Esophagus muscularis mucosa (tissue), 4 donors: ENCODE results near the gene MAP3K2. TPM values are rescaled to one million over a fixed set of nuclear protein-coding genes. Genes with fewer than 3 reads are reported as not detected.

Experiments used
- DNase-seq: peaks from one replicate; pipeline ENCODE4 v3.0.0-alpha.2; 2017; ENCODE audit errors: extremely low spot score
- H3K27ac ChIP-seq, 4 donors: fragments of 200-600 bp; sonication (generic); replicated peaks in 1 of 4; 1 replicate in 3 of 4; 2 replicates in 1 of 4; pipeline ENCODE4 v1.5.1; 2016 to 2019; ENCODE audit warnings: mild to moderate bottlenecking in 1 of 4
- H3K27me3 ChIP-seq, 4 donors: fragments of 200-600 bp; sonication (generic); one replicate each; pipeline versions ENCODE4 v1.5.1 to v1.6.0; 2016 to 2019
- H3K36me3 ChIP-seq, 4 donors: fragments of 200-600 bp; sonication (generic); one replicate each; pipeline ENCODE4 v1.5.1; 2016 to 2019
- H3K4me1 ChIP-seq, 4 donors: fragments of 200-600 bp; sonication (generic); one replicate each; pipeline ENCODE4 v1.5.1; 2016 to 2019
- H3K4me3 ChIP-seq, 4 donors: fragments of 200-600 bp; sonication (generic); 1 replicate in 2 of 4; 2 replicates in 2 of 4; pipeline ENCODE4 v1.5.1; 2016 to 2019; ENCODE audit warnings: mild to moderate bottlenecking in 4 of 4, moderate library complexity in 1 of 4
- H3K9me3 ChIP-seq, 4 donors: fragments of 200-600 bp; sonication (generic); 1 replicate in 3 of 4; 2 replicates in 1 of 4; pipeline ENCODE4 v1.5.1; 2016 to 2019
- CTCF ChIP-seq, 3 experiments: fragments of 200-600 bp in 2 of 3; fragments of 450-650 bp in 1 of 3; sonication (generic) in 2 of 3; IDR thresholded peaks; one replicate each; pipeline ENCODE4 v1.5.1; 2017 to 2019; ENCODE audit warnings: antibody characterized with exemption in 3 of 3, mild to moderate bottlenecking in 2 of 3, moderate library complexity in 1 of 3
- EP300 ChIP-seq: sonication (generic); formaldehyde crosslinking; IDR thresholded peaks from one replicate; pipeline ENCODE4 v1.6.1; 2017; ENCODE audit warnings: antibody characterized with exemption
- POLR2A ChIP-seq: fragments of 450-650 bp; IDR thresholded peaks from one replicate; pipeline ENCODE4 v1.6.1; 2017; ENCODE audit warnings: antibody characterized with exemption, moderate library complexity, mild to moderate bottlenecking, low read depth
- POLR2AphosphoS5 ChIP-seq, 2 donors: sonication (generic); formaldehyde crosslinking; IDR thresholded peaks; one replicate each; pipeline ENCODE4 v1.6.1; 2017; ENCODE audit warnings: antibody characterized with exemption in 2 of 2
- WGBS: methylation state at CpG from one replicate; pipeline ENCODE4 v1.1.5; 2018; 5-methylcytosine and 5-hydroxymethylcytosine counted together
- intact Hi-C: fragments of 100-400 bp; cut with DNase I; formaldehyde crosslinking; loops from one replicate; pipeline ENCODE4 v1.15.1; 2023
- total RNA-seq, 4 donors: library from RNA; depleted of rRNA; stranded (reverse); fragments of >200 nt; gene quantifications; one replicate each; pipeline versions ENCODE4 v1.1.0 to v1.2.1, GENCODE V29; 2016

MAP3K2 gene
- total RNA-seq, 4 donors from 2014 or later, result 51.4 to 68.6 (median 66.2) TPM

- WGBS, result 95% methylated on average over 5 of the region's 5 CpGs
- no peak for DNase-seq
- peaks cover 0 to 7% (median 0%) of the 10 kb centered on the region in 4 donors for H3K9me3 ChIP-seq
- no peaks in the 10 kb centered on the region for H3K36me3 ChIP-seq
- intact Hi-C loops, result no loop called here
- H3K27ac ChIP-seq, result no peak overlapping the region
- H3K4me3 ChIP-seq, result no peak overlapping the region
- no peaks in the 10 kb centered on the region for H3K27me3 ChIP-seq
- peaks cover 5 to 31% (median 17%) of the 10 kb centered on the region in 4 donors for H3K4me1 ChIP-seq
- TF ChIP-seq CTCF (IDR thresholded peaks at IDR 0.05) (no peak), EP300 (no peak), POLR2A (no peak), POLR2AphosphoS5 (IDR thresholded peaks at IDR 0.05) (no peak)
Measured at GRCh38 chr2:127373362-127374083, 14.3 kb downstream of the MAP3K2 start.

DNA sequence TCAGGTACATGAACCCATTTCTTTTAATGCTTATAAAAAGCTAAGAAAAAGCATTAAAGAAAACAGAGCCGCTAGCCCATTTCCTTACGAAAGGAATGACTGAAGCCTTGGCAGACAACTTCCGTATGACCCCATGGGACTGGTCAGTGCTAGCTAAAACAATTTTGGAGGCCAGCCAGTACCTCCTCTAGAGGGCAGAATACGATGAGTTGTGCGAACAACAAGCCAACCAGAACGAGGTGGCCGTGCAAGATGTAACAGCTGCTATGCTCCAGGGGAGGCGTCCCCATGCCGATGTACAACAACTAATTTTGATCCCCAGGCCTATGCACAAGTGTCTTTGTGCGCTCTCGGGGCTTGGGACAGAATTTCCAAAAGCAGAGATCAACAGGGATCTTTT, 16.7 kb downstream of the MAP3K2 start:
- intact Hi-C loops, result no loop called here

GRCh38 chr2:127370010-127370409, 17.8 kb downstream of the MAP3K2 start:
- 94% methylated on average over 10 of the region's 10 CpGs for WGBS

More for the DNA sequence above, 16.7 kb downstream of the MAP3K2 start:
- DNase-seq, result no peak
- peaks cover 5 to 22% (median 12%) of the 10 kb centered on the region in 4 donors for H3K4me1 ChIP-seq
- no peak overlapping the region for H3K27ac ChIP-seq
- H3K4me3 ChIP-seq, result no peak overlapping the region
- peaks cover 0 to 7% (median 0%) of the 10 kb centered on the region in 4 donors for H3K9me3 ChIP-seq
- no peaks in the 10 kb centered on the region for H3K27me3 ChIP-seq
- no peaks in the 10 kb centered on the region for H3K36me3 ChIP-seq
- 90% methylated on average over 11 of the region's 11 CpGs for WGBS
- TF ChIP-seq POLR2AphosphoS5 (IDR thresholded peaks at IDR 0.05), result no peak

DNA sequence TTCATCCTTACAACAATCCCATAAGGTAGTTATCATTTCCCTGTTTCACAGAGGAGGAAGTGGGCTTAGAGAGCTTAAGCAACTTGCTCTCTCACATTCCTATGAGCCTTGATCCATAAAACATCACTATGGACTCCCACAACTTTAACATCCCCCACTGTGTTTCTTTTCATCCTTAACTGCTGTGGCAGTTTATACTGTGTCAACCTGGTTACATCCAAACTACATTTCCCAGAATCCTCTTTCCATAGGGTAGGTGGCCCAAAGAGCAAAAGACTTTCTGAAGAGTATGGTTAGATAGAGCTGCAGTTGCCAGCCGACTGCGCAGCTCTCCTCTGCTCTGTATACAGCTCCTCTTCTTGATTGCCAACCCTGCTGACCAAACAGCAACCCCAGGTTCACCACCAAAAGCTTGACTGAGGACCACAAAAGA, 22.5 kb downstream of the MAP3K2 start:
- no peak for TF ChIP-seq POLR2A
- no peak for TF ChIP-seq EP300
- no peak for TF ChIP-seq POLR2AphosphoS5 (IDR thresholded peaks at IDR 0.05)
- TF ChIP-seq CTCF (IDR thresholded peaks at IDR 0.05), result no peak
- Histone ChIP-seq H3K4me1 (peaks cover 9 to 30% (median 19%) of the 10 kb centered on the region in 4 donors), H3K27me3 (no peaks in the 10 kb centered on the region), H3K27ac (no peak overlapping the region), H3K4me3 (no peak overlapping the region), H3K9me3 (no peaks in the 10 kb centered on the region), H3K36me3 (no peaks in the 10 kb centered on the region)
- intact Hi-C loops, result no loop called here
- WGBS, result 77% methylated on average over 2 of the region's 2 CpGs
- DNase-seq, result no peak

More at GRCh38 chr2:127370010-127370409, 17.8 kb downstream of the MAP3K2 start:
- Histone ChIP-seq H3K27ac (no peak overlapping the region), H3K4me1 (peaks cover 10 to 27% (median 17%) of the 10 kb centered on the region in 4 donors), H3K36me3 (no peaks in the 10 kb centered on the region), H3K4me3 (no peak overlapping the region), H3K9me3 (peaks cover 0 to 7% (median 0%) of the 10 kb centered on the region in 4 donors), H3K27me3 (no peaks in the 10 kb centered on the region)
- no peak for DNase-seq
- intact Hi-C loops, result no loop called here
- TF ChIP-seq CTCF (IDR thresholded peaks at IDR 0.05), result no peak
- no peak for TF ChIP-seq EP300
- TF ChIP-seq POLR2A, result no peak
- no peak for TF ChIP-seq POLR2AphosphoS5 (IDR thresholded peaks at IDR 0.05)

DNA sequence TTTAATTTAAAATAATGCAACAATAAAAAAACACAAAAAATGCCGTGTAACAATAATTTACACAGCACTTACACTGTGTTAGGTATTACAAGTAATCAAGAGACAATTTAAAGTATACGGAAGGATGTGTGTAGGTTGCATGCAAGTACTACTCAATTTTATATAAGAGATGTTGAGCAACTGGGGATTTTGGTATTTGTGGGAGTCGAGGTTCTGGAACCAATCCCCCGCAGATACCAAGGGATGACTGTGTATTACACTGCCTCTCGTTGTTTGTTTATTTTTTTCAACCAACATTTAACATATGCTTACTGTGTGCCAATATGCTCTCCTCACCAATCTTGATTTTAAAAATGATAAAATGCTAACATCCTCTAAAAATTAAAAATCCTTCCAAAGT, 24.8 kb downstream of the MAP3K2 start:
- Histone ChIP-seq H3K4me1 (peaks cover 17 to 45% (median 36%) of the 10 kb centered on the region in 4 donors), H3K27me3 (no peaks in the 10 kb centered on the region), H3K36me3 (no peaks in the 10 kb centered on the region), H3K4me3 (no peak overlapping the region), H3K9me3 (no peaks in the 10 kb centered on the region), H3K27ac (no peak overlapping the region)
- 76% methylated on average over 5 of the region's 5 CpGs for WGBS
- intact Hi-C loops, result no loop called here
- no peak for DNase-seq
- TF ChIP-seq POLR2AphosphoS5 (IDR thresholded peaks at IDR 0.05) (no peak), EP300 (no peak), CTCF (IDR thresholded peaks at IDR 0.05) (no peak), POLR2A (no peak)
